HepG2 (cell line): ENCODE data around the gene C17orf75. TPM values are rescaled to one million over a fixed set of nuclear protein-coding genes. Genes with fewer than 3 reads are reported as not detected.
A peak's percentile ranks its signal among the peaks of the same experiment; 100 is the strongest.

Experiments used
- AHR ChIP-seq: IDR thresholded peaks from 2 replicates; pipeline ENCODE4 v1.6.1; 2018; ENCODE audit warnings: missing genetic modification reagents, missing compliant biosample characterization
- GATAD1 ChIP-seq: IDR thresholded peaks from 2 replicates; pipeline ENCODE4 v1.6.1; 2016; ENCODE audit warnings: missing genetic modification reagents, missing compliant biosample characterization
- GATAD2A ChIP-seq: IDR thresholded peaks from 2 replicates; pipeline ENCODE4 v1.6.1; 2016
- GMEB1 ChIP-seq: sonication (generic); formaldehyde crosslinking; IDR thresholded peaks from 2 replicates; pipeline ENCODE4 v1.5.1; 2020; ENCODE audit warnings: missing genetic modification reagents, mild to moderate bottlenecking, borderline replicate concordance
- HHEX ChIP-seq: IDR thresholded peaks from 2 replicates; pipeline ENCODE4 v1.6.1; 2016; ENCODE audit warnings: control low read depth
- RAD51 ChIP-seq: fragments of 450-650 bp; IDR thresholded peaks from 2 replicates; pipeline ENCODE4 v1.6.1; 2016; ENCODE audit warnings: borderline replicate concordance
- SIX4 ChIP-seq: sonication (generic); formaldehyde crosslinking; IDR thresholded peaks from 2 replicates; pipeline ENCODE4 v1.4.0; 2020; ENCODE audit warnings: missing genetic modification reagents
- SNAPC2 ChIP-seq: sonication (generic); formaldehyde crosslinking; IDR thresholded peaks from 2 replicates; pipeline ENCODE4 v1.8.1; 2022; ENCODE audit warnings: mild to moderate bottlenecking, missing genetic modification reagents
- SP140L ChIP-seq: sonication (generic); formaldehyde crosslinking; IDR thresholded peaks from 2 replicates; pipeline ENCODE4 v1.4.0; 2020; ENCODE audit warnings: missing genetic modification reagents, borderline replicate concordance
- SRSF1 ChIP-seq: fragments of 200-400 bp; formaldehyde crosslinking; optimal IDR thresholded peaks from 2 replicates; pipeline ENCODE3; 2017; ENCODE audit warnings: mild to moderate bottlenecking, low read depth, low read length, moderate library complexity
- TFE3 ChIP-seq: IDR thresholded peaks from 2 replicates; pipeline ENCODE4 v1.6.1; 2016
- ZGPAT ChIP-seq: IDR thresholded peaks from 2 replicates; pipeline ENCODE4 v1.6.1; 2016; ENCODE audit warnings: mild to moderate bottlenecking
- ZNF232 ChIP-seq: sonication (generic); formaldehyde crosslinking; IDR thresholded peaks from 2 replicates; pipeline ENCODE4 v1.4.0; 2020; ENCODE audit warnings: missing genetic modification reagents, borderline replicate concordance
- ZNF24 ChIP-seq: fragments of 450-650 bp; IDR thresholded peaks from 2 replicates; pipeline ENCODE4 v1.6.1; 2017; ENCODE audit warnings: antibody characterized with exemption, mild to moderate bottlenecking
- ZNF274 ChIP-seq: sonication (generic); formaldehyde crosslinking; IDR thresholded peaks from 2 replicates; pipeline ENCODE4 v1.5.1; 2020; ENCODE audit warnings: mild to moderate bottlenecking, missing genetic modification reagents
- ZNF280B ChIP-seq: sonication (generic); formaldehyde crosslinking; IDR thresholded peaks from 2 replicates; pipeline ENCODE4 v1.5.0; 2020; ENCODE audit warnings: missing genetic modification reagents, mild to moderate bottlenecking, borderline replicate concordance
- ZNF331 ChIP-seq: sonication (generic); formaldehyde crosslinking; IDR thresholded peaks from 2 replicates; pipeline ENCODE4 v1.4.0; 2020; ENCODE audit warnings: missing genetic modification reagents
- ZNF570 ChIP-seq: sonication (generic); formaldehyde crosslinking; IDR thresholded peaks from 2 replicates; pipeline ENCODE4 v1.4.0; 2020; ENCODE audit warnings: mild to moderate bottlenecking, missing genetic modification reagents, borderline replicate concordance
- ZNF713 ChIP-seq: sonication (generic); formaldehyde crosslinking; IDR thresholded peaks from 2 replicates; pipeline ENCODE4 v1.4.0; 2020; ENCODE audit warnings: mild to moderate bottlenecking, missing genetic modification reagents
- ZNF776 ChIP-seq: sonication (generic); formaldehyde crosslinking; IDR thresholded peaks from 2 replicates; pipeline ENCODE4 v1.4.0; 2020; ENCODE audit warnings: mild to moderate bottlenecking, missing genetic modification reagents
- ZNF780A ChIP-seq: sonication (generic); formaldehyde crosslinking; IDR thresholded peaks from 2 replicates; pipeline ENCODE4 v1.8.0; 2022; ENCODE audit warnings: mild to moderate bottlenecking, missing genetic modification reagents, moderate library complexity
- ZSCAN9 ChIP-seq: IDR thresholded peaks from 2 replicates; pipeline ENCODE4 v1.6.1; 2016; ENCODE audit warnings: borderline replicate concordance
- polyA plus RNA-seq, 8 experiments: library from polyadenylated mRNA; depleted of rRNA in 3 of 8; stranded (reverse) in 7 of 8; unstranded in 1 of 8; fragments of >200 nt; fragmentation: Illumina TruSeq in 4 of 8; extraction: Trizol in 4 of 8; gene quantifications; 2 replicates each; pipeline versions ENCODE4 v1.2.1 to v1.2.3, GENCODE V29; 2011 to 2016; ENCODE audit warnings: low read depth in 4 of 8, missing spikeins in 1 of 8, mixed read lengths in 1 of 8; ENCODE audit not compliant: insufficient read depth in 1 of 8
- total RNA-seq, 5 experiments: library from RNA; depleted of rRNA; stranded (reverse); fragments of >200 nt; fragmentation: Illumina TruSeq; extraction: Trizol; gene quantifications; 2 replicates each; pipeline ENCODE4 v1.2.3, GENCODE V29; 2016; ENCODE audit warnings: low read depth in 1 of 5
- TF ChIP-seq, protein P1 (sequence below): sonication (generic); formaldehyde crosslinking; IDR thresholded peaks from 2 replicates; pipeline ENCODE4 v1.9.0; 2021; ENCODE audit warnings: missing genetic modification reagents, borderline replicate concordance

The C17orf75 gene
- total and polyA plus RNA-seq, 2 of the 13 experiments (the other 11 are each of a cell fraction or from before 2014, with no cell fraction given) = 16.2 to 33.0 TPM

DNA sequence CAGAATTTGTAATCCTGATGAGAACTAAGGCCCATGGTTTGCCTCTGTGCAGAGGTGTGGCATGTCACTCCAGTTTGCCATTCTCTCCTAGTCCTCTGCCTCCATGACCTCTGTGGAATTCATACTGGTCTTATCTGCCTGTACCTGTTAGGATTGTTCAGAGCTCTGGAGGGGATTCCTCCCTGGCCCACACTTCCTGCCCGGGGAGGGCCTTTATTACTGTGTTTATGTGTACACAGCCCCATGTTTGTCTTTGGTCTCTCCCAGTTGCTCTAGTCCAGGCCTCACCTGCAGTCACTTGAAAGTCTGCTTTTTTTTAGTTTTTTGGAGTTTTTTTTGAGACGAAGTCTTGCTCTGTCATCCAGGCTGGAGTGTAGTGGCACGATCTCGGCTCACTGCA, 39.9 kb downstream of the C17orf75 start (continued):
- TF ChIP-seq, protein P1, sequence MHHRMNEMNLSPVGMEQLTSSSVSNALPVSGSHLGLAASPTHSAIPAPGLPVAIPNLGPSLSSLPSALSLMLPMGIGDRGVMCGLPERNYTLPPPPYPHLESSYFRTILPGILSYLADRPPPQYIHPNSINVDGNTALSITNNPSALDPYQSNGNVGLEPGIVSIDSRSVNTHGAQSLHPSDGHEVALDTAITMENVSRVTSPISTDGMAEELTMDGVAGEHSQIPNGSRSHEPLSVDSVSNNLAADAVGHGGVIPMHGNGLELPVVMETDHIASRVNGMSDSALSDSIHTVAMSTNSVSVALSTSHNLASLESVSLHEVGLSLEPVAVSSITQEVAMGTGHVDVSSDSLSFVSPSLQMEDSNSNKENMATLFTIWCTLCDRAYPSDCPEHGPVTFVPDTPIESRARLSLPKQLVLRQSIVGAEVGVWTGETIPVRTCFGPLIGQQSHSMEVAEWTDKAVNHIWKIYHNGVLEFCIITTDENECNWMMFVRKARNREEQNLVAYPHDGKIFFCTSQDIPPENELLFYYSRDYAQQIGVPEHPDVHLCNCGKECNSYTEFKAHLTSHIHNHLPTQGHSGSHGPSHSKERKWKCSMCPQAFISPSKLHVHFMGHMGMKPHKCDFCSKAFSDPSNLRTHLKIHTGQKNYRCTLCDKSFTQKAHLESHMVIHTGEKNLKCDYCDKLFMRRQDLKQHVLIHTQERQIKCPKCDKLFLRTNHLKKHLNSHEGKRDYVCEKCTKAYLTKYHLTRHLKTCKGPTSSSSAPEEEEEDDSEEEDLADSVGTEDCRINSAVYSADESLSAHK = no peak
- TF ChIP-seq GATAD2A (CRISPR knock-in tag) = peak; percentile 38; the same call in 1 of the 2 replicates
- TF ChIP-seq TFE3 (CRISPR knock-in tag) = no peak
- TF ChIP-seq SIX4 = no peak
- TF ChIP-seq ZGPAT = no peak
- peak; percentile 14; the same call in 1 of the 2 replicates for TF ChIP-seq HHEX (CRISPR knock-in tag)
- TF ChIP-seq SRSF1 = no peak
- TF ChIP-seq GMEB1 (CRISPR knock-in tag) = no peak
- TF ChIP-seq ZNF780A = no peak
- no peak for TF ChIP-seq ZNF274 (CRISPR knock-in tag)
- TF ChIP-seq ZNF232 (CRISPR knock-in tag) = no peak
- TF ChIP-seq SNAPC2 (CRISPR knock-in tag) = no peak
- no peak for TF ChIP-seq ZNF24
- no peak for TF ChIP-seq ZNF280B
- TF ChIP-seq RAD51 = no peak
- no peak for TF ChIP-seq AHR (CRISPR knock-in tag)
- TF ChIP-seq ZSCAN9 (CRISPR knock-in tag) = no peak
- TF ChIP-seq GATAD1 (CRISPR knock-in tag) = no peak
- TF ChIP-seq ZNF570 = no peak
- no peak for TF ChIP-seq ZNF713 (CRISPR knock-in tag)
- no peak for TF ChIP-seq SP140L (CRISPR knock-in tag)
- peak; percentile 33; the same call in 1 of the 2 replicates for TF ChIP-seq ZNF331 (CRISPR knock-in tag)
- no peak for TF ChIP-seq ZNF776
